SK-N-SH (cell line): ENCODE results near the gene STYXL2. TPM values are rescaled to one million over a fixed set of nuclear protein-coding genes. Genes with fewer than 3 reads are reported as not detected.

Experiments
- CTCF ChIA-PET: fragments of 300-600, 350-600 bp; formaldehyde crosslinking; extraction: SDS; loops from one replicate; lab custom pipeline; 2021; lab: Yijun Ruan, JAX
- POLR2A ChIA-PET: fragments of 350-600 bp; sonication (Branson Sonifier 250); formaldehyde crosslinking; extraction: SDS; loops from one replicate; lab custom pipeline; 2020; ENCODE audit warnings: antibody characterized with exemption, inconsistent platforms; lab: Yijun Ruan, JAX
- DNase-seq: peaks from one replicate; pipeline ENCODE4 v3.0.0; 2012
- H2AFZ ChIP-seq: fragments of 200-600 bp; sonication (generic); 2 replicates; pipeline ENCODE4 v1.8.1; 2016; ENCODE audit warnings: antibody characterized with exemption, mild to moderate bottlenecking, low read depth
- H3F3A ChIP-seq: fragments of 200-600 bp; sonication (generic); replicated peaks from 2 replicates; pipeline ENCODE3; 2016; ENCODE audit warnings: antibody characterized with exemption, mild to moderate bottlenecking; ENCODE audit not compliant: insufficient read depth
- H3K27ac ChIP-seq, 2 experiments: fragments of 200-500 bp in 1 of 2; fragments of 200-600 bp in 1 of 2; sonication (Bioruptor generic) in 1 of 2; sonication (generic), shearing (Covaris generic) in 1 of 2; 2 replicates each; pipeline versions ENCODE4 v1.5.1 to v1.6.1; 2014 to 2016; ENCODE audit warnings: low read depth in 2 of 2, inconsistent platforms in 1 of 2, low read length in 1 of 2, mild to moderate bottlenecking in 1 of 2, mixed read lengths in 1 of 2
- H3K27me3 ChIP-seq: fragments of 200-600 bp; sonication (generic), shearing (Covaris generic); 2 replicates; pipeline ENCODE4 v1.6.1; 2016; ENCODE audit warnings: mixed run types; ENCODE audit not compliant: insufficient read depth
- H3K36me3 ChIP-seq, 2 experiments: fragments of 200-500 bp in 1 of 2; fragments of 200-600 bp in 1 of 2; sonication (Bioruptor generic) in 1 of 2; sonication (generic) in 1 of 2; replicated peaks in 1 of 2; 2 replicates each; pipeline versions ENCODE3 to v1.5.1; 2014 to 2016; ENCODE audit warnings: low read length in 1 of 2, mild to moderate bottlenecking in 1 of 2; ENCODE audit not compliant: insufficient read depth in 2 of 2, control insufficient read depth in 1 of 2
- H3K4me1 ChIP-seq, 2 experiments: fragments of 200-500 bp in 1 of 2; fragments of 200-600 bp in 1 of 2; sonication (Bioruptor generic) in 1 of 2; sonication (generic), shearing (Covaris generic) in 1 of 2; 2 replicates each; pipeline versions ENCODE4 v1.5.1 to v1.6.1; 2014 to 2016; ENCODE audit warnings: low read depth in 1 of 2, low read length in 1 of 2, mixed run types in 1 of 2; ENCODE audit not compliant: insufficient read depth in 2 of 2, control insufficient read depth in 1 of 2
- H3K4me2 ChIP-seq: fragments of 200-600 bp; sonication (generic), shearing (Covaris generic); 2 replicates; pipeline ENCODE4 v1.6.1; 2017; ENCODE audit warnings: mixed run types
- H3K4me3 ChIP-seq, 2 experiments: fragments of 200-500 bp in 1 of 2; fragments of 200-600 bp in 1 of 2; sonication (Bioruptor generic) in 1 of 2; sonication (generic), shearing (Covaris generic) in 1 of 2; 2 replicates each; pipeline versions ENCODE4 v1.5.1 to v1.8.1; 2014 to 2016; ENCODE audit warnings: low read depth in 2 of 2, inconsistent platforms in 1 of 2, low read length in 1 of 2, mild to moderate bottlenecking in 1 of 2, mixed read lengths in 1 of 2, moderate library complexity in 1 of 2
- H3K79me2 ChIP-seq: fragments of 200-600 bp; sonication (generic); 2 replicates; pipeline ENCODE4 v1.8.1; 2017; ENCODE audit warnings: mild to moderate bottlenecking; ENCODE audit not compliant: insufficient read depth
- H3K9ac ChIP-seq: fragments of 200-600 bp; sonication (generic); 2 replicates; pipeline ENCODE4 v1.6.1; 2017; ENCODE audit warnings: mixed run types
- H3K9me2 ChIP-seq: fragments of 200-600 bp; sonication (generic); 2 replicates; pipeline ENCODE4 v1.6.1; 2017; ENCODE audit warnings: mixed run types
- H3K9me3 ChIP-seq: fragments of 200-600 bp; sonication (generic); 2 replicates; pipeline ENCODE4 v1.6.1; 2017; ENCODE audit warnings: mixed run types, mild to moderate bottlenecking, moderate library complexity
- H4K20me1 ChIP-seq: fragments of 200-600 bp; sonication (generic); 2 replicates; pipeline ENCODE4 v1.6.1; 2017; ENCODE audit warnings: mild to moderate bottlenecking, mixed run types; ENCODE audit not compliant: insufficient read depth
- MXI1 ChIP-seq: IDR thresholded peaks from 2 replicates; pipeline ENCODE4 v1.6.1; 2012; ENCODE audit warnings: mild to moderate bottlenecking, low read depth, low read length, improper control_type of control experiment
- NRF1 ChIP-seq: IDR thresholded peaks from 2 replicates; pipeline ENCODE4 v1.6.1; 2012; ENCODE audit warnings: low read depth, mild to moderate bottlenecking, low read length
- PBX3 ChIP-seq: IDR thresholded peaks from 2 replicates; pipeline ENCODE4; 2012
- RXRA ChIP-seq: IDR thresholded peaks from 2 replicates; pipeline ENCODE4 v1.4.0; 2012; ENCODE audit warnings: low read depth, mild to moderate bottlenecking, borderline replicate concordance
- YY1 ChIP-seq: IDR thresholded peaks from 2 replicates; pipeline ENCODE4 v1.4.0; 2012; ENCODE audit warnings: low read depth, mild to moderate bottlenecking
- WGBS: methylation state at CpG from one replicate; pipeline ENCODE4 v1.1.6; 2017; ENCODE audit warnings: low lambda C conversion rate; 5-methylcytosine and 5-hydroxymethylcytosine counted together
- polyA plus RNA-seq, 3 experiments: library from polyadenylated mRNA; depleted of rRNA; stranded (reverse); fragments of >200 nt; gene quantifications; 2 replicates each; pipeline ENCODE4 v1.2.3, GENCODE V29; 2012
- TF ChIP-seq, protein P1 (sequence below): IDR thresholded peaks from 2 replicates; pipeline ENCODE4 v1.4.0; 2012; ENCODE audit warnings: low read depth, borderline replicate concordance
- TF ChIP-seq, protein P2 (sequence below): IDR thresholded peaks from 2 replicates; pipeline ENCODE4 v1.6.1; 2012; ENCODE audit warnings: mild to moderate bottlenecking, low read depth, low read length, moderate library complexity

STYXL2 gene
- polyA plus RNA-seq, 1 of the 3 experiments (the other 2 are of a cell fraction): not detected

DNA sequence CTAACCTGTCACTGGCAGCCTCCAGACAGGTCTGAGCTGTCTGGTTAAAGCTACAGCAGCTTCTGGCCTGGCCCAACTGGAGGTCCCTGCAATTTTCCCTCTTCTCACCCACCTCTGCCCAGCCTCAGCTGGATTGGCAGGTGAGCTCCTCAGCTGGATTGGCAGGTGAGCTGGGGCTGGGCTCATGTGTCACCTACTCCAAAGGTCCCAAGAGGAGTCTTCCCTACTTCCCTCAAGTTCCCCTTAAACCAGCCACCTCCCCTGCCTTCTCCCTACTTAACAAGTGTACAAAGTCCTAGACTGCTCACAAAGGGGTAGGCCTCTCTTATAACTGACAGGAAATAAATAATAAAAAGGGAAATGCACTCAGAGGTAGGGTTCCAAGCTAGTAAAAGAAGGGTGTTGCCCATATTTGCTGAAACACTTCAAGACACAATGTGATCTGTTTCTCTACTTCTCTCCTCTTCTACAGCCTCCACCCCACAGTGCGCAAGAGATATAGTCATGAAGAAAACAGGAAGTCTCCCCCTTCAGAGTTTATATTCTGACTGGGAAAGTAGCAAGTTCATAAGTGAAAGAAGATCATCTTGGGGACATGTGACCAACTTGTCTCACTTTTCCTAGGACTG, 3.4 kb upstream of the STYXL2 start, which contains the start of gene GPA33 (continued):
- TF ChIP-seq, protein P1, sequence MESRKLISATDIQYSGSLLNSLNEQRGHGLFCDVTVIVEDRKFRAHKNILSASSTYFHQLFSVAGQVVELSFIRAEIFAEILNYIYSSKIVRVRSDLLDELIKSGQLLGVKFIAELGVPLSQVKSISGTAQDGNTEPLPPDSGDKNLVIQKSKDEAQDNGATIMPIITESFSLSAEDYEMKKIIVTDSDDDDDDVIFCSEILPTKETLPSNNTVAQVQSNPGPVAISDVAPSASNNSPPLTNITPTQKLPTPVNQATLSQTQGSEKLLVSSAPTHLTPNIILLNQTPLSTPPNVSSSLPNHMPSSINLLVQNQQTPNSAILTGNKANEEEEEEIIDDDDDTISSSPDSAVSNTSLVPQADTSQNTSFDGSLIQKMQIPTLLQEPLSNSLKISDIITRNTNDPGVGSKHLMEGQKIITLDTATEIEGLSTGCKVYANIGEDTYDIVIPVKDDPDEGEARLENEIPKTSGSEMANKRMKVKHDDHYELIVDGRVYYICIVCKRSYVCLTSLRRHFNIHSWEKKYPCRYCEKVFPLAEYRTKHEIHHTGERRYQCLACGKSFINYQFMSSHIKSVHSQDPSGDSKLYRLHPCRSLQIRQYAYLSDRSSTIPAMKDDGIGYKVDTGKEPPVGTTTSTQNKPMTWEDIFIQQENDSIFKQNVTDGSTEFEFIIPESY: no peak
- TF ChIP-seq, protein P2, sequence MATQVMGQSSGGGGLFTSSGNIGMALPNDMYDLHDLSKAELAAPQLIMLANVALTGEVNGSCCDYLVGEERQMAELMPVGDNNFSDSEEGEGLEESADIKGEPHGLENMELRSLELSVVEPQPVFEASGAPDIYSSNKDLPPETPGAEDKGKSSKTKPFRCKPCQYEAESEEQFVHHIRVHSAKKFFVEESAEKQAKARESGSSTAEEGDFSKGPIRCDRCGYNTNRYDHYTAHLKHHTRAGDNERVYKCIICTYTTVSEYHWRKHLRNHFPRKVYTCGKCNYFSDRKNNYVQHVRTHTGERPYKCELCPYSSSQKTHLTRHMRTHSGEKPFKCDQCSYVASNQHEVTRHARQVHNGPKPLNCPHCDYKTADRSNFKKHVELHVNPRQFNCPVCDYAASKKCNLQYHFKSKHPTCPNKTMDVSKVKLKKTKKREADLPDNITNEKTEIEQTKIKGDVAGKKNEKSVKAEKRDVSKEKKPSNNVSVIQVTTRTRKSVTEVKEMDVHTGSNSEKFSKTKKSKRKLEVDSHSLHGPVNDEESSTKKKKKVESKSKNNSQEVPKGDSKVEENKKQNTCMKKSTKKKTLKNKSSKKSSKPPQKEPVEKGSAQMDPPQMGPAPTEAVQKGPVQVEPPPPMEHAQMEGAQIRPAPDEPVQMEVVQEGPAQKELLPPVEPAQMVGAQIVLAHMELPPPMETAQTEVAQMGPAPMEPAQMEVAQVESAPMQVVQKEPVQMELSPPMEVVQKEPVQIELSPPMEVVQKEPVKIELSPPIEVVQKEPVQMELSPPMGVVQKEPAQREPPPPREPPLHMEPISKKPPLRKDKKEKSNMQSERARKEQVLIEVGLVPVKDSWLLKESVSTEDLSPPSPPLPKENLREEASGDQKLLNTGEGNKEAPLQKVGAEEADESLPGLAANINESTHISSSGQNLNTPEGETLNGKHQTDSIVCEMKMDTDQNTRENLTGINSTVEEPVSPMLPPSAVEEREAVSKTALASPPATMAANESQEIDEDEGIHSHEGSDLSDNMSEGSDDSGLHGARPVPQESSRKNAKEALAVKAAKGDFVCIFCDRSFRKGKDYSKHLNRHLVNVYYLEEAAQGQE: no peak
- TF ChIP-seq, all 33 proteins: peak for 0

GRCh38 chr1:167092653-167093052, 1.2 kb upstream of the STYXL2 start:
- Histone ChIP-seq H3K79me2 (no peaks in the 10 kb centered on the region), H3K27ac (no peak overlapping the region), H2AFZ (no peak overlapping the region), H3K9ac (no peak overlapping the region), H3K4me1 (peaks cover 0 to 4% of the 10 kb centered on the region in 2 experiments; a peak in 1 of 4 replicates), H3K36me3 (no peaks in the 10 kb centered on the region), H3F3A (no peaks in the 10 kb centered on the region), H3K4me3 (no peak overlapping the region), H3K9me2 (no peaks in the 10 kb centered on the region), H4K20me1 (no peaks in the 10 kb centered on the region), H3K4me2 (no peak overlapping the region), H3K9me3 (no peaks in the 10 kb centered on the region), H3K27me3 (no peaks in the 10 kb centered on the region)
- ChIA-PET CTCF (interaction anchor here (0.7 to 2.4 kb wide), 5 partner anchors 12 to 447 kb away, joined by 3 to 9 read pairs (median 4); no protein-coding TSS in a partner anchor), POLR2A (no interaction called here)
- WGBS: 70% methylated on average over 1 of the region's 1 CpG
- TF ChIP-seq RXRA (no peak), YY1 (no peak), PBX3 (no peak), MXI1 (no peak), NRF1 (no peak)
- DNase-seq: no peak
